GM12892 (cell line): ENCODE data around the gene JMJD8.
A peak's percentile ranks its signal among the peaks of the same experiment; 100 is the strongest.

Experiments used
- DNase-seq: peaks from one replicate; pipeline ENCODE4 v3.0.0; 2011; ENCODE audit not compliant: insufficient read length
- FAIRE-seq: peaks from 2 replicates; lab custom pipeline; 2011; peaks lifted over from hg19 to GRCh38; lab: Jason Lieb, UNC
- POLR2A ChIP-seq: IDR thresholded peaks from 2 replicates; pipeline ENCODE4 v1.6.1; 2011; ENCODE audit warnings: low read depth, low read length, control low read depth
- POLR2AphosphoS5 ChIP-seq: IDR thresholded peaks from 2 replicates; pipeline ENCODE4 v1.6.1; 2011; ENCODE audit warnings: low read depth, low read length, control low read depth
- TAF1 ChIP-seq: IDR thresholded peaks from 2 replicates; pipeline ENCODE4 v1.6.1; 2011; ENCODE audit warnings: low read depth, mild to moderate bottlenecking, control low read depth, low read length, borderline replicate concordance

The JMJD8 gene

DNA sequence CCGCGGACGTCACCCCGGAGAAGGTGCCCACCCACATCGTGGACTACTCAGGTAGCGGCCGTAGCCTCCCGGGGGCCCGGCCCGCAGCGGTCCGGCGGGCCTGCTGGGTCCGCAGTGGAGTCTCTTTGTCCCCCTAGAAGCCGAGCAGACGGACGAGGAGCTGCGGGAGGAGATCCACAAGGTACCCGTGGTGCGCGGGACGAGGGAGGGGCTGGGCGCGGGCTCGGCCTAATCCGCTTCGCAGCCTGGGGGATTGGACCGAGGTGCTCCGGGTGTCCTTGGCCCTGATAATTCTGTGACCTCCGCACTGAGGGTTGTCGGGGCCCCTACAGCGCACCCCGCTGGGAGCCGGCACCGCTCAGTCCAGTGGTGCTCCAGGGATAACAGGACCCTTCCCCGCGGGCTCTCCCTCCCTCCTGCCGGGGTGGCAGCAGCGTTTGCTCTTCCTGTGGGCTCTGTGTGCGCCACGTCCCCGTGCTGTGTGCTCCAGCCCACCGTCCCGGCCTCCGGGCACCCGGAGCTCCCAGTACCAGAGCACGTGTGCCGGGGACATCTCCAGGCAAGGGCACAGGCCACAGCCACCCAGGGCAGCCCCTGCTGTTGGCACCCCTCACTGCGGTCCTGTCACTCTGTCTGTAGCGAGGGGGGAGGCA is 15.5 kb downstream of the JMJD8 start:
- FAIRE-seq = no peak
- TF ChIP-seq TAF1 (no peak), POLR2AphosphoS5 (no peak), POLR2A (no peak)
- DNase-seq = no peak

DNA sequence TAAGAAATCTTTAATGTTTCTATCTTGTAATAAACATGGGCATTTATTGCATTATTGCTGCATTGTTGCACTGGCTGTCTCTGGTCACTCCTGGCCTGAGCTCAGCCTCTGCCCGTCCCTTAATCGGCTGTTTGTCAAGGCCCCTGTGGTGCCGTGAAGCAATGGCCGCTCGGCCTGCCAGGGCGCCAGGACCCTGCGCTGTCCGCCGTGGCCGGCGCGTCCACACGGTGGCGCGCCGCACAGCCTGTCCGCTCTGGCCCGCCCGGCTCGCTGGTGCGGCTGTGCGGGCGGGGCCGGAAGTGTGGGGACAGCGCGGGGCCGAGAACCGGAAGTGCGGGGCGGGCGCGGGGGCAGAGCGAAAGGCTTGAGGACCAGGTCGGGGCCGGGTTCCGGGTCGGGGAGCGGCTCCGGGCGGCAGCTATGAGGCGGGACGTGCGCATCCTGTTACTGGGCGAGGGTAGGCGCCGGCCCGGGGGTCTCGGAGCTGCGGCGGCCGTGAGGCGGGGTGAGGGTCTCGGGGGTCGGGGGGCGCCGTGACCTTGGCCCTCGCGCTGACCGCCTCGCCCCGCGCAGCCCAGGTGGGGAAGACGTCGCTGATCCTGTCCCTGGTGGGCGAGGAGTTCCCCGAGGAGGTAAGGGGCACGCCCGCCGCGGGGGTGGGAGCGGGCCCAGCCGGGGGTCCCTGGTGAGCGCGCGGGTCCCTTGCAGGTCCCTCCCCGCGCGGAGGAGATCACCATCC is 16.2 kb downstream of the JMJD8 start, which contains the start of gene RHOT2:
TSS of gene RHOT2 (plus strand) at position 353 of the 739 bp plus-strand sequence. CDS start at position 421, 68 bp downstream.
- TF ChIP-seq TAF1 (peak; percentile 41; the same call in 1 of the 2 replicates), POLR2AphosphoS5 (peak; percentile 58; the same call in 1 of the 2 replicates), POLR2A (peak; percentile 86)
- peak; percentile 100 for FAIRE-seq
- DNase-seq = peak; percentile 98

DNA sequence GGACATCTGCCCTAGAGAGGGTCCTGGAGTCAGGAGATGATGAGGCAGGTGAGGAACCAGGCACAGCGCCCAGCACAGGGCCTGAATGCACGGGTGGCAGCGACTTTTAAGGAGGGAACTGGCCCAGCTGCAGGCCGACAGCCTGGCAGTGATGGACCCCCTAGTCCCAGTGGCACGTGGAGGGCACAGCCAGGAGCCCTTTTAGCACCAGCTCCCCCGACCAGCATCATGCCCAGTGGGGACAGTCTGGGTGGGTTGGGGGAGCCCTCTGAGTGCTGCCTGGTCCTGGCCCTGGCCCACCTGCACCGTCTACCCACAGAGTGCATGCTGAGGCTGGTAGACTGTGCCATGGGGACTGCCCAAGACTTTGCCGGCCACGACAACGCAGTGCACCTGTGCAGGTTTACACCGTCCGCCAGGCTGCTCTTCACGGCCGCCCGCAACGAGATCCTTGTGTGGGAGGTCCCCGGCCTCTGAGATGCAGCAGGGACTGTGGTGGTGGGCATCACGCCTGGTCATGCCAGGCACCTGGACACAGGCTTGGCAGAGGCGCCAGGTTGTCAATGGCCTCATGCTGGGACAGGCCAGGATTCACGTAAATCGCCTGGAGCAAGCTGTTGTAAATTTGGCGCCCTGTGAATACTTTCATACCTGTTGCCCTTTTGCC is 16.9 kb downstream of the JMJD8 start:
- DNase-seq = no peak
- TF ChIP-seq TAF1 (no peak), POLR2AphosphoS5 (no peak), POLR2A (no peak)
- FAIRE-seq = peak; percentile 46

DNA sequence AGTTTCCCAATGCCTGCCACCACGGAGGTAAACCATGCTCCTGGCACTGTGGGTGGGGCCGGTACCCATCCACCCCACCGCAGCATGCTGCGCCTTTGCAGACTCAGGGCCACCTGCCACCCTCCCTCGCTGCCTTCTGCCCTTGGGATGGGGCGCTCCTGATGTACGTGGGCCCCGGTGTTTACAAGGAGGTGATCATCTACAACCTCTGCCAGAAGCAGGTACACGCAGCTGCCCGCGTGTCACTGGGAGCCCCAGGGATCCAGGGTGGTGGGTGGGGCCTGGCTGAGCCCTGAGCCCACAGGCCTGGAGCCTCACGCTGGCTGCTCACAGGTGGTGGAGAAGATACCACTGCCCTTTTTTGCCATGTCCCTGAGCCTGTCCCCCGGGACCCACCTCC is 17.6 kb downstream of the JMJD8 start:
- no peak for FAIRE-seq

DNA sequence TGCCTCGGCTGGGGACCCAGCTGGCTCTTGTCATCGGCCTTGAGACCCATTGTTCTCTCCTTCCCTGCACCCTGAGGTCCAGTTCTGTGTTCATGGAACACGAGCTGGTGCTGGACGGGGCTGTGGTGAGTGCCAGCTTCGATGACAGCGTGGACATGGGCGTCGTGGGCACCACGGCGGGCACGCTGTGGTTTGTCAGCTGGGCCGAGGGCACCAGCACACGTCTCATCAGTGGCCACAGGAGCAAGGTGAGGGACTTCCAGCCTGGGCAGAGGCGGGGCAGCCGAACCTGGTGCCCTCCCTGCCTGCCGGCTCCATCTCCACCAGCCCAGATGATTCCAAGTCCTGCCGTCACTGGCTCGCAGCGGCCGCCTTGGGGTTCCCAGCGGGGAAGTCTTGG is 21.5 kb downstream of the JMJD8 start:
- no peak for FAIRE-seq
- DNase-seq = no peak
- no peak for TF ChIP-seq POLR2A
- no peak for TF ChIP-seq TAF1
- TF ChIP-seq POLR2AphosphoS5 = no peak

More for the DNA sequence above, 17.6 kb downstream of the JMJD8 start:
- DNase-seq = no peak
- TF ChIP-seq POLR2A = no peak
- no peak for TF ChIP-seq TAF1
- TF ChIP-seq POLR2AphosphoS5 = no peak

DNA sequence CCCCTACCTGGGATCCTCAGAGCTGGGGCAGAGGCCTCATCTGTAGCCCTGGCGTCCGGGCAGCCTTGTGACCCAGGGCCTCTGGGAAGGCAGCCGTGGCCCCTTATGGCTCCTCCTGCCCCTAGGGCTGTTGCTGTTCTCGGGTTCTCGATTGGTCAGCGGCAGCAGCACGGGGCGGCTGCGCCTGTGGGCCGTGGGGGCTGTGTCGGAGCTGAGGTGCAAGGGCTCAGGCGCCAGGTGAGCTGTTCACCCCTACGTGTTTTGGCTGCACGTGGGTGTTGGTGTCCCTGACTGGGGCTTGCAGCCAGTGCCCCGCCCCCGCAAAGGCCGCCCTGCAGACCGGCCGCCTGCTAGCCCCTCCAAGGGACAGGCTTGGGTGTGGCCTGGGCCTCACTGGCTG is 22.0 kb downstream of the JMJD8 start:
- DNase-seq = no peak
- TF ChIP-seq POLR2A (no peak), TAF1 (no peak), POLR2AphosphoS5 (no peak)
- FAIRE-seq = no peak

DNA sequence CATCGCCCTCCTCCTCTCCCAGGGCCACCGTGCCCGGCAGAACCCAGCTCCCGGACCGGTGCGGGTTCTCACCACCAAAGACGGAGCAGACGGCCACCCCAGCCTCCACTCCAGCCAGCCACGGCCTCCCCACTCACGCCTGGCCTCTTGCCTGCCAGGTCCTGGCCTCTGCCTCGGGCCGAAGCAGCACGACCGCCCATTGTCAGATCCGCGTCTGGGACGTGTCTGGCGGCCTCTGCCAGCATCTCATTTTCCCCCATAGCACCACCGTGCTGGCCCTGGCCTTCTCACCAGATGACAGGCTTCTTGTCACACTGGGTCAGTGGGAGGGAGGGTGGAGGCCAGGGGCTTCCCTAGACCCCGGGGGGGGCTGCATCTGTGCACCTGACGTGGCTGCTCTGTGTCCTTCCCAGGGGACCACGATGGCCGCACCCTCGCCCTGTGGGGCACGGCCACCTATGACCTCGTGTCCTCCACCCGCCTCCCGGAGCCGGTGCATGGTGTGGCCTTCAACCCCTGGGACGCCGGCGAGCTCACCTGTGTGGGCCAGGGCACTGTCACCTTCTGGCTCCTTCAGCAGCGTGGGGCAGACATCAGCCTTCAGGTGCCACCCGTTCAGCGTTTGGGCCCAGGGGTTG is 22.8 kb downstream of the JMJD8 start:
- no peak for FAIRE-seq
- TF ChIP-seq TAF1 = no peak
- TF ChIP-seq POLR2AphosphoS5 = no peak
- no peak; the same call in 1 of the 2 replicates for TF ChIP-seq POLR2A
- no peak for DNase-seq

DNA sequence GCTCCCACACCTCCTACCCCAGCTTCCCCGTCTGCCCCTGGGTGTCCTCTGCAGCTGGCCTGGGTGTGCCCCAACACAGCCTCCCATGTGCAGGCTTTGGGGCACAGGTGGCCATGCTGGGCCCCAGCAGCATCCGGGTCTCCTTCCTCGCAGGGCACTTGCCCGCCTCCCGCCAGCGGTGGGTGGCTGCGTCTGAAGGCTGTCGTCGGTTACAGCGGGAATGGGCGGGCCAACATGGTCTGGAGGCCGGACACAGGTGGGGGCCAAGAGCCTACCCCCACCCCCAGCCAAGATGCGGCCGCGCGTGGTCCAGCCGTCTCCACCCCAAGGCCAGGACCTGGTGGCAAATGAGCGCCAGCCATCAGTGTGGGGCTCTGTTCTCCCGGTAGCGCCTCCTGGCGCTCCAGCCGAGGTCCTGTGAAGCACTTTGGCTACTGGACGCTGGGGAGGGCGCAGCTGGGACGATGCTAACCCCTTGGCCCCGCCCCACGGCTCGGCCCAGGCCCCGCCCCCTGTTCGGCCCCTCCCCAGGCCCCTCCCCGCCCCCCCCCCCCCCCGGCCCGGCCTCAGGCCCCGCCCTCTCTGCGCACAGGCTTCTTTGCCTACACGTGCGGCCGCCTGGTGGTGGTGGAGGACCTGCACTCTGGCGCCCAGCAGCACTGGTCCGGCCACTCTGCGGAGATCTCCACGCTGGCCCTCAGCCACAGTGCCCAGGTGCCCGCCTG is 23.5 kb downstream of the JMJD8 start:
- peak; percentile 89 for DNase-seq
- no peak for FAIRE-seq
- TF ChIP-seq POLR2AphosphoS5 = no peak
- no peak for TF ChIP-seq TAF1
- TF ChIP-seq POLR2A = no peak

DNA sequence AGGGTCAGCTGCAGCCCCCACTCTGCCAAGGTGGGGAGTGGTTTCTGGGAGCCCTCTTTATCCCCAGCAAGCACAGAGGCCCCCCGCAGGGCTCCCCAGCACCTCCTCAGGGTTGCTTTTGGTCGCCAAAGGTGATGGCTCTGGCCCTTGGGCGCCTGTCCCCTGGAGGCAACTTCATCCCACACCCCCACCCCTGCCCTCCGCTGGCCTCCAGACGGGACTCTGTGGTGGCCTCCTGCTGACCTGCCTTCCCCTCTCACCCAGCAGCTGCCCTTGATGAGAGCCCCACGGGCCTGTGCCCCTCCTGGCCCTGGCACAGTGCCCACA is 24.0 kb downstream of the JMJD8 start:
- DNase-seq = no peak
- FAIRE-seq = no peak

DNA sequence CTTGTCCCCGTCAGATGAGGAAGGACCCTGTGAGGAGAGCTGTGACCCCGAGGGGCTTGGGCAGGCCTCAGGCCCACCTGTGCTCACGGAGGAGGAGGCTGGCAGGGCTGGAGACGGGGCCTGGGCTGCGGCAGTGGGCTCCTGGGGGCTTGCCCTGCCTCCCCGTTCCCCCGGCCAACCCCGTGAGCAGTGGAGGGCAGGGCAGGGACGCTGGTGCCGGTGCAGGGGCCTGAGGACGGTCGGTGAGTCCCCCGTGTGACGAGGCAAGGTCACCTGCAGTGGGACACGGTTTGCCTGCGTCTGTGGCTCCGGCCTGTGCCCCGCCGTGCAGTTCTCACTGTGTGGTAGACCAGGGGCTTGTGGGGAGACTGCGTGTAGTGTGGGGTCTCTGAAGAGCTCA is 24.5 kb downstream of the JMJD8 start:
- TF ChIP-seq TAF1 (no peak), POLR2AphosphoS5 (no peak), POLR2A (no peak)
- DNase-seq = no peak
- FAIRE-seq = no peak

More for the DNA sequence above, 24.0 kb downstream of the JMJD8 start:
- TF ChIP-seq POLR2A = no peak
- TF ChIP-seq TAF1 = no peak
- TF ChIP-seq POLR2AphosphoS5 = no peak
